Osteocyte (in vitro differentiated cells): Measurements from ENCODE around the gene ARPP21. TPM values are rescaled to one million over a fixed set of nuclear protein-coding genes. Genes with fewer than 3 reads are reported as not detected.

Source experiments
- DNase-seq: peaks from one replicate; pipeline ENCODE4 v3.0.0; 2021; ENCODE audit warnings: mixed read lengths; ENCODE audit not compliant: unreplicated experiment; ENCODE audit errors: extremely low spot score
- H3K27ac Mint-ChIP-seq: one replicate; pipeline ENCODE4 v1.8.0; 2021; ENCODE audit warnings: mild to moderate bottlenecking, mixed read lengths; ENCODE audit not compliant: unreplicated experiment
- H3K27me3 Mint-ChIP-seq: one replicate; pipeline ENCODE4 v1.8.0; 2021; ENCODE audit warnings: mixed read lengths; ENCODE audit not compliant: unreplicated experiment
- H3K36me3 Mint-ChIP-seq: one replicate; pipeline ENCODE4 v1.8.0; 2021; ENCODE audit warnings: mixed read lengths; ENCODE audit not compliant: unreplicated experiment
- H3K4me1 Mint-ChIP-seq: one replicate; pipeline ENCODE4 v1.8.0; 2021; ENCODE audit warnings: mixed read lengths; ENCODE audit not compliant: unreplicated experiment
- H3K4me3 Mint-ChIP-seq: one replicate; pipeline ENCODE4 v1.8.0; 2021; ENCODE audit warnings: mild to moderate bottlenecking, moderate library complexity, mixed read lengths; ENCODE audit not compliant: unreplicated experiment
- H3K9me3 Mint-ChIP-seq: one replicate; pipeline ENCODE4 v1.8.0; 2021; ENCODE audit warnings: mixed read lengths; ENCODE audit not compliant: unreplicated experiment
- CTCF ChIP-seq: fragments of 200-600 bp; sonication (generic); IDR thresholded peaks from 2 replicates; pipeline ENCODE4 v1.5.0; 2021; ENCODE audit warnings: antibody characterized with exemption, mild to moderate bottlenecking, moderate library complexity
- total RNA-seq: library from RNA; stranded (reverse); gene quantifications from 2 replicates; pipeline ENCODE4 v1.2.1, GENCODE V29; 2021

ARPP21 gene
- total RNA-seq, 1 donor from 2014 or later: 3.7 TPM

GRCh38 chr3:35772381-35773015 lies 133.2 kb downstream of the ARPP21 start:
- no peak overlapping the region for H3K4me3 Mint-ChIP-seq
- H3K27me3 Mint-ChIP-seq: peaks cover 25% of the 10 kb centered on the region
- TF ChIP-seq CTCF: no peak
- no peaks in the 10 kb centered on the region for H3K36me3 Mint-ChIP-seq
- no peaks in the 10 kb centered on the region for H3K9me3 Mint-ChIP-seq
- no peak overlapping the region for H3K27ac Mint-ChIP-seq
- no peaks in the 10 kb centered on the region for H3K4me1 Mint-ChIP-seq
- no peak for DNase-seq

- H3K4me3 Mint-ChIP-seq: no peak overlapping the region
- H3K9me3 Mint-ChIP-seq: no peaks in the 10 kb centered on the region
- no peaks in the 10 kb centered on the region for H3K36me3 Mint-ChIP-seq
- peaks cover 25% of the 10 kb centered on the region for H3K27me3 Mint-ChIP-seq
- no peak for TF ChIP-seq CTCF
- H3K4me1 Mint-ChIP-seq: no peaks in the 10 kb centered on the region
- DNase-seq: no peak
- no peak overlapping the region for H3K27ac Mint-ChIP-seq
Observed at GRCh38 chr3:35773417-35773816, 134.1 kb downstream of the ARPP21 start.

GRCh38 chr3:35776346-35776745 lies 137.0 kb downstream of the ARPP21 start:
- Mint-ChIP-seq H3K4me1 (no peaks in the 10 kb centered on the region), H3K27ac (no peak overlapping the region), H3K36me3 (no peaks in the 10 kb centered on the region), H3K4me3 (no peak overlapping the region), H3K27me3 (peaks cover 26% of the 10 kb centered on the region), H3K9me3 (no peaks in the 10 kb centered on the region)
- no peak for TF ChIP-seq CTCF
- DNase-seq: no peak

DNA sequence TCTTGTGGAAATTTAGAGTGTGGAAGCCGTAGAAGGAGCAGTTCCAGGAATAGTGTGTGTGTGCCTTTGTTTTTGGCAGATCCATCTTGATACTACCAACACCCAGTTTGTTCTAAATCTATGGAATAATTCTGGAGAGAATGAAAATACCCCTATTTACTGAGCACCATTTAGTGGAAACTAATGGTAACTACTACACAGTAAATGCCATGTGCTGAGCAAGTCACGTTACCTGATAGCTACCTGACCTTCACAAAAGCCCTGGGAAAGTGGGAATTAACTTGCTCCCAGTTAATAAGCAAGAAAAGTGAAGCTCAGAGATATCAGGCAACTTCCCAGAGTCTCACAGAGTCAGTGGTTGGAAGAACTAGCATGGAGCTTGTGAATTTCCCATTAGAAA lies 137.7 kb downstream of the ARPP21 start:
- no peak for DNase-seq

More for the DNA sequence above, 137.7 kb downstream of the ARPP21 start:
- Mint-ChIP-seq H3K36me3 (no peaks in the 10 kb centered on the region), H3K27me3 (peaks cover 24% of the 10 kb centered on the region), H3K9me3 (no peaks in the 10 kb centered on the region), H3K4me3 (no peak overlapping the region), H3K4me1 (peaks cover under 1% of the 10 kb centered on the region), H3K27ac (no peak overlapping the region)
- no peak for TF ChIP-seq CTCF
